ENCODE results near the gene DUSP23. TPM values are rescaled to one million over a fixed set of nuclear protein-coding genes. Genes with fewer than 3 reads are reported as not detected.

DUSP23 gene
- total RNA-seq (2014; rRNA removed): 38.4 and 57.5 TPM in 2 replicates
- polyA plus RNA-seq (2012): 80.3 TPM

GRCh38 chr1:159780583-159781582 lies at the start of gene DUSP23:
TSS of gene DUSP23 (plus strand) at chr1:159780962. CDS start at chr1:159781101, 139 bp downstream.
- peak; percentile 96 for DNase-seq (ENCODE audit: low read depth)

- DNase-seq (ENCODE audit: low read depth): no peak
Observed at GRCh38 chr1:159737238-159737916, 43.4 kb upstream of the DUSP23 start.

GRCh38 chr1:159743651-159744410 lies 36.9 kb upstream of the DUSP23 start:
- no peak for DNase-seq (ENCODE audit: low read depth)

GRCh38 chr1:159746666-159747065 lies 34.1 kb upstream of the DUSP23 start:
- no peak for DNase-seq (ENCODE audit: low read depth)

- no peak for DNase-seq (ENCODE audit: low read depth)
Observed at GRCh38 chr1:159748370-159748769, 32.4 kb upstream of the DUSP23 start.

DNA sequence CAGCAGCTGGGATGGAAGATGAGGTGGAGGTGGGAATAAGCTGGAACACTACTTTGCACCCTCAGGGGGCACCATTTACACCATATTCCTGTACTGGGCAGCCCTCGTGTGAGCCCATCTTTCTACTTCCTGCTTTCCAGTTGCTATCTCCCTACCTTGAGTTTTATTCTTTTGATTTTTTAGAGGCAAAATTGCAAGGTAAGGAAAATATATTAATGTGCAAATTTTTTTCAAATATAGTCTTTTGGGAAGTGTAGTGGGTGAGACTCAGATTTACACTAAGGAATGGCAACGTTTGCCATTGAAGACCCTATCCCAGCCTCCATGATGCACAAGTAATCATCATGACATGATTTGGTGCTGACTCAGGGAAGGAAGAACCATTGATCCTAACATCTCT lies 31.1 kb upstream of the DUSP23 start:
- DNase-seq (ENCODE audit: low read depth): no peak

DNA sequence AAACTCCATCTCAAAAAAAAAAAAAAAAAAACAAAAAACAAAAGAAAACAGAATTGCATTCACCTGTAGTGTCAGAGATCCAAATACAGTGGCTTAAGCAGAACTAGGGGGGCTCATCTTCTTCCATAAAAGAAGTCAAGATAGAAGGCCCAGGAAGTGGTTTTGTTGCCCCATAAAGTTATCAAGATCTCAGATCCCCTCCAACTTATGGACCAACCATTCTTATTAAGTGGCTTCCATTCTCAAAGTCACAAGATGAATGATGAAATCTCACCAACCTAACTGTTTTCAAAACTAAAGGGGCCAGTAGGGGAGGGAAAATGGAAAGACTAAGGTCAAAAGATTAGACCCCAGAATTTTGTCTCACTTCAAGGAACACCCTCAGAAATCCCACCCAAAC lies 30.1 kb upstream of the DUSP23 start:
- DNase-seq (ENCODE audit: low read depth): no peak

- no peak for DNase-seq (ENCODE audit: low read depth)
Observed at GRCh38 chr1:159751031-159751430, 29.7 kb upstream of the DUSP23 start.

- DNase-seq (ENCODE audit: low read depth): peak; percentile 56
Observed at GRCh38 chr1:159752135-159752580, 28.6 kb upstream of the DUSP23 start.

DNA sequence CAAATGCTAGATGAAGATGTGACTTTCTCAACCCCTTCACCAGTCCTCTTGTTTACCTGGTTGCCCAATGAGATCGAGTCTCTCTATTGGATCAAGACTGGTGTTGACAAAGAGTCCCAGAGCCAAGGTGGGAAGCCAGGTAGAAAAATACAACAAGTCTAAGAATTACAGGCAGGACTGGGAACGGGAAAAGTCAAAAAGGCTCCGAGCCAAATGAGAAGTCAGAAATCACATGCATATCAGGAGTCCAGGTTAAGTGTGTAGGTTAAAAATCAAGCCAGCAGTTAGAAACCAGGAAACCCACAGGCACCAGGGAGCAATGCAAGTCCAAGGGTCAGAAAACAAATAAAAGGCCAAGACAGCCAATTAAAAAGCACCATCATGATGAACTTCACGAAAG lies 27.4 kb upstream of the DUSP23 start:
- no peak for DNase-seq (ENCODE audit: low read depth)

- DNase-seq (ENCODE audit: low read depth): no peak
Observed at GRCh38 chr1:159755451-159756007, 25.2 kb upstream of the DUSP23 start.

GRCh38 chr1:159756397-159756796 lies 24.4 kb upstream of the DUSP23 start:
- DNase-seq (ENCODE audit: low read depth): peak; percentile 6

DNA sequence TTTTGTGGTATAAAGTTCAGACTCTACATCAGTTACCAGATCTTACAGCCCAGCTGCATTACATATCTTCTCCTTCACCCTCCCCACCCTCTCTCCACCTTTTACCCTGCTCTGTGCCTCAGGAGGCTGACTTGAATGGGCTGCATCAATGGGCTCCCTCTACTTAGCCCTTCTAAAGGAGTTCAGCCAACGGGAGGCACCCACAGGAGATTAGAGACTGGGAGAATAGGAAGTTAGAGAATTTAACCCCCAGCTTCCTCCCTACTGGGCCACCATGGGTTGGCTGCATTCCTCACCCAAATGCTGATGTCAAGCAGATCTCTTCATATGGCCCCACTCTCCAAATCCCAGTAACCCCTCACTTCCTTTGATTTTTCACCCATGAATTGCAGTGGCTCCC lies 17.1 kb upstream of the DUSP23 start:
- DNase-seq (ENCODE audit: low read depth): no peak

GRCh38 chr1:159765806-159766205 lies 15.0 kb upstream of the DUSP23 start:
- DNase-seq (ENCODE audit: low read depth): no peak

- no peak for DNase-seq (ENCODE audit: low read depth)
Observed at GRCh38 chr1:159771127-159771895, 9.5 kb upstream of the DUSP23 start.

GRCh38 chr1:159774465-159774864 lies 6.3 kb upstream of the DUSP23 start:
- DNase-seq (ENCODE audit: low read depth): no peak

DNA sequence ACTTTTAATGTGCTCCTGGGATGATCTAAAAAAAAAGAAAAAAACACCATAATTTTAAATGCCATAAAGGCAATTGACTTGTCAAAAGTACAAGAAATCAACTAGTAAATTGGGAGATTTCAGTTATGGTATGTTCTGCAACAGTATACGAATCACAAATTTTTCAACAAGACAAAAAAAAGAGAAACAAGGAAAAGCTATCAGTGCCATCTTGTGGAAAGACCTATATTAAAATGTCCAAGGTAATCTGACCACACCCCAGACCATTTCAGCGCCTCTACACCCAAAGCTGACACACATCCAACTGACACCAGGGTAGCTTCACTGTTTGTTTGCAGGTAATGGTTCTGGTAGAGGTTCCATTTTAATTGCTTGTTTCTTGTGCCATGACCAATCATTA lies 5.0 kb upstream of the DUSP23 start:
- DNase-seq (ENCODE audit: low read depth): no peak

- DNase-seq (ENCODE audit: low read depth): no peak
Observed at GRCh38 chr1:159778266-159778665, 2.5 kb upstream of the DUSP23 start.

GRCh38 chr1:159779403-159779851 lies 1.3 kb upstream of the DUSP23 start:
- DNase-seq (ENCODE audit: low read depth): peak; percentile 89

- no peak for DNase-seq (ENCODE audit: low read depth)
Observed at GRCh38 chr1:159781992-159782391, 1.2 kb downstream of the DUSP23 start.

- no peak for DNase-seq (ENCODE audit: low read depth)
Observed at GRCh38 chr1:159783724-159784123, 3.0 kb downstream of the DUSP23 start.
